Right renal cortex interstitium (tissue), 3 donors: ENCODE results near the gene AGPAT3. TPM values are rescaled to one million over a fixed set of nuclear protein-coding genes. Genes with fewer than 3 reads are reported as not detected.

Experiments
- polyA plus RNA-seq, 3 donors: library from polyadenylated mRNA; unstranded; fragments of 120-200 nt; gene quantifications; one replicate each; pipeline ENCODE4 v1.2.1, GENCODE V29; 2013; ENCODE audit not compliant: insufficient read length in 3 of 3

Gene AGPAT3
- polyA plus RNA-seq, 3 donors = 45.5 to 61.4 (median 52.8) TPM

Other genes with a start within 250 kb of the AGPAT3 start
- gene HSF2BP, start 205.7 kb upstream of the AGPAT3 start, polyA plus RNA-seq = 1 to 10 TPM; 1.8 to 2.5 (median 2.0) TPM
- gene RRP1B, start 205.7 kb upstream of the AGPAT3 start, polyA plus RNA-seq = 10 to 100 TPM; 28.0 to 30.2 (median 28.9) TPM
- 10 to 100 TPM; 65.7 to 77.4 (median 72.1) TPM for gene PDXK, start 146.1 kb upstream of the AGPAT3 start, polyA plus RNA-seq
- gene CSTB, start 88.9 kb upstream of the AGPAT3 start, polyA plus RNA-seq = 10 to 100 TPM; 44.0 to 64.3 (median 47.1) TPM
- gene RRP1, start 75.6 kb upstream of the AGPAT3 start, polyA plus RNA-seq = 10 to 100 TPM; 26.6 to 28.0 (median 26.8) TPM
- 10 to 100 TPM; 32.5 to 39.4 (median 39.1) TPM for gene TRAPPC10, start 147.1 kb downstream of the AGPAT3 start, polyA plus RNA-seq
- 1 to 10 TPM; 4.2 to 8.5 (median 5.8) TPM for gene PWP2, start 242.2 kb downstream of the AGPAT3 start, polyA plus RNA-seq